GM19099 (cell line): ENCODE data around the gene CARD10.

Experiments used
- POLR2A ChIP-seq: IDR thresholded peaks from 3 replicates; pipeline ENCODE4 v1.6.1; 2011; ENCODE audit warnings: low read depth; ENCODE audit not compliant: insufficient read length; ENCODE audit errors: extremely low read depth

The CARD10 gene

DNA sequence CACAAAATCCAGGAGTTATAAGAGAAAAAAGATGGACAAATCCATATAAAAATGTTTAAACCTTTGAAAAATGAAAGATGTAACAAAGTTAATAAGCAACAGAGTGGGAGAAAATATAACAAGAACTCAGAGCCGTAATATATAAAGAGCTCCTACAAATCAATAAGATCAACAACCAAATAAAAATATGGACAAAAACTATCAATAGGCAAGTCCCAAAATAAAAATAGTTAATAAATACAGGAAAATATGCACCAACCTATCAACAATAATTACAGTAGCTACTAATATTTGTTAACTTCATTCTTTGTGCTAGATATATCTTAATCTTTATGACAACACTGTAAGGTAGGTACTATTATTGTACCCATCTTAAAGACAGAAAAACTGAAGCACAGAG is 2.8 kb downstream of the CARD10 start:
- no peak for TF ChIP-seq POLR2A

DNA sequence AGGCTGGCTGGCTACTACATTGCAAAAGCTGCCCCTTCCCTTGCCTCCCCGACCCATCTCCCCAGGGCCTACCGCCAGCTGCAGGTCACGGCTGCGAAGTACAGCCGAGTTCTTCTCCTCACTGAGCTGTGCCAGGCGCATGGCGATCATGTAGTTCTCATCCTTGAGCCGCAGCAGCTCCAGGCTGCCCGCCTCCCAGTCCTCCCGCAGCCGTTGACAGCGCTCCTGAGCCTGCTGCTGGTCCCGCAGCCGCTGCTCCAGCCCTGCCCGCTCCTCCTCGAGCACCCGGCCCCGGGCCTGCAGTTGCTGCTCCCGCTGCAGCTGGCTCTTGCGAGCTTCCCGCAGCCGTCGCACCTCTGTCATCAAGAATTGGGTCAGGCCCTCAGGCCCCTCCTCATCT is 3.3 kb downstream of the CARD10 start:
- TF ChIP-seq POLR2A, result no peak

DNA sequence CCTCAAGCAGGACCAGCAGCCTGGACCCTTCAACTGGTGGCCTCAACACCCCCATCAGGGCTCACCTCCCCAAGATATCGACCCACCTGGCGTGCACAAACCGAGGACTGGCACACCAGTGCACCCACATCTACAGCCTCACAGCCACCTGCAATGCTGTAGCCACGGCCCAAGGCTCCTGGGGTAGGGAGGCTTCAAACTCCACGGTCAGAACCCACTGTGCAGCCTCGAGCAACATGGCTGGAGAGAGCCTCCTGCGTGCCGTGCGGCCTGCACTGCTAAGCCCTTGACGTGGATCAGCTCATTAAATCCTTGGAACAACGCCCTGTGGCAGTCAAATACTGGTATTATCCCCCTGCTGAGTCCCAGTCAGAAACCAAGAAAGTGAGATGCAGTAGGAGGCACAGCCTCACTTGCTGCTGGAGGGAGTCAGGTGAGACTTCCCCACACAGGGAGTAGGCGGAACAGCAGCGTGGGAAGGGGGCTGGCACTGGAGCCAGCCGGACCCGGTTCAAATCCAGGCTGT is 4.6 kb downstream of the CARD10 start:
- no peak for TF ChIP-seq POLR2A

DNA sequence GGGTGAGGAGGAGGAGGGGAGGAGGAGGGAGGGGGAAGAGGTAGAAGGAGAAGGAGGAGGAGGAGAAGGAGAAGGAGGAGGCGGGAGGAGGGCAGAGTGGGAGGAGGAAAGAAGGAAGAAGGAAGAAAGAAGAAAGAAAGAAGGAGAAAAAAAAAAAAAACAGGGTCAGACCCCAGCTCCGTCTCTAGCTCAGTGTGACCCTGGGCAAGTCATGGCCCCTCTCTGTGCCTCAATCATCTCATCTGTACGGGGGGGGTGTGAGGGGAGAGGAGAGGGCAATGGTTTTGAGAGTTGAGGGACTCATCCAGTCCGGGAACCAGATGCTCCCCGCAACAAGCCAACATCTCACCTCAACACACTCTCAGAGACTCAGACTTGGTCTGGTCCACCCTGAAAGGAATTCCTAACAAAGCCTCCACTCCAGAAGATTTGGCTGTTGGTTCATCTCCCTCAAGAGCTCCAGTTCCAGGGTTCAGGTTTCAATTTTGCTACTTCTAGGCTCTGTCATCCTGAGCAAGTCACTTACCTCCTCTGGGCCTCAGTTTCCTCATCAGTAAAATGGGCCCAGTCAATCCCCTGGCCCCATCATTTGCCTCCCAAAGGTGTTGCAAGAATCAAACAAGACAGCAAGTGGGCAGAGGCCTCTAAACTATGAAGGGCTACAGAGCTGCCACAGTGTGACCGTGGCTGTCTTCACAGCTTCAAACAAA is 7.7 kb downstream of the CARD10 start:
- TF ChIP-seq POLR2A, result no peak

DNA sequence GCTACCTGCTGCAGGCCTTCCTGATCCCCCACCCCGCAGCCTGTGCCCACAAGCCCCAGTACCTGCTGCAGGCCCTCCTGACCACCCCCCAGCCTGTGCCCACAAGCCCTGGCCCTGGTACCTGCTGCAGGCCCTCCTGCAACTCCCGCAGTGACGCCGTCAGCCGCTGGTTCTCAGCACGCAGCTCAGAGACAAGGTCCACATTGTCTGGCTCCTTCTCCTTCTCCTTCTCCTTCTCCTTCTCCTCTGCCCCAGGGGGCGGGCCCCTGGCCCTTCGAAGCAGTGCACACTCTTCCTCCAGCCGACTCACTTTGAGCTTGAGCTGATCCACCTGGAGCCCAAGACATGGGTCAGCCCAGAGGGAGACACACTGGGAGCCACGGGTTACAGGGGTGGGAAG is 9.1 kb downstream of the CARD10 start:
- no peak for TF ChIP-seq POLR2A

DNA sequence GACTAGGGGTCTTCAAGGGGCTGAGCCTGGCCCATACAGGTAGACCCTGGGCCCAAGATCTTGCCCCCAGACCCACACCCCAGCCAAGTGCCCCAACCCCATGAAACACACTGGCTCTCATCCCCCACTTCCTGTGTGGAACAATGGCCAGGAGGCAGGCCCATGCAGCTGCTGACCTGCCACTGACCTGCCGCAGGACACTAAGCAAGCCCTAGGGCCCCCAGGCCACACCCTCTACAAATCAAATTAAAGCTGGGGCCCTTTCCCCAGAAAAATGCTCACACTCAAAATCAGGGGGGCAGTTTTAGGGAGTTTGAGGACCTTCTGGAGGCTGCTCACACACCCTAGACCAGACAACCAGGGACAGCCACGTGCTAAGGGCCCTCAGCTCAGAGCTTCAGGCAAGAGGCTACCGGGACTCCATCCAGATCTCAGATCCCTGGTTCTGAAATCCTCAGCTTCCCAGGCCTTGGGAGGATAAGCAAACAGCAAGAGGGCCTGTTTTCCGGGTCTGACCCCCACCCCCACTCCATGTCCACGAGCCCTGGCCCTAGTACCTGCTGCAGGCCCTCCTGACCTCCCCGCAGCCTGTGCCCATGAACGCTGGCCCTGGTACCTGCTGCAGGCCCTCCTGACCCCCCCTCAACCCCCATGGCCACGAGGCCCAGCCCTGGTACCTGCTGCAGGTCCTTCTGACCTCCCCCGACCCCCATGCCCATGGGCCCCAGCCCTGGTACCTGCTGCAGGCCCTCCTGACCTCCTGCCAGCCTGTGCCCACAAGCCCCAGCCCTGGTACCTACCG is 10.0 kb downstream of the CARD10 start:
- no peak for TF ChIP-seq POLR2A

DNA sequence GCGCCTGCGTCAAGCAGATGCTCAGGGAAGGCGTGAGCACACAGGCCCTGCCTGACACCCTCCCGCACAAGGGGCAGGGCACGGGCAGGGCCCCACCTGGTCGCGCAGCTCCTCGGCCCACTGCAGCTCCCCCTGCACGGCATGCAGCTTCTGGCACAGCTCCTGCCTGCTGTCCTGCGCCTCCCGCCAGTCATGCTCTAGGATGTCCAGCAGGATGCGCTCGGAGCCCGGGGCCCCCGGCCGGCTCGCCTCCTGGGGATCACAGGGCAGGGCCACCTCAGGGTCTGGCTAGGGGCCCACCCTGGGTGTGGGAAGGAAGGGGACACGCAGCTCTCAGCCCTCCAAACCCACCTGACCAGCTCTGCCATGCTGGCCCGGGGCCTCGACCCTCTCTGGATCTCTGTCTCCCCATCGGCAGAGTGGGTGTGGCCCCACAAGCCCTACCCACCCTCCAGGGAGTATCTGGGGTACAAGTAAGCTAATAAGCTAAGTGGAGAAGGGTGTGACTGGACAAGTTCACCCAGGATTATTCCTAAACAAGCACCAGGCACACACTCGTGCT is 10.7 kb downstream of the CARD10 start:
- TF ChIP-seq POLR2A, result no peak

DNA sequence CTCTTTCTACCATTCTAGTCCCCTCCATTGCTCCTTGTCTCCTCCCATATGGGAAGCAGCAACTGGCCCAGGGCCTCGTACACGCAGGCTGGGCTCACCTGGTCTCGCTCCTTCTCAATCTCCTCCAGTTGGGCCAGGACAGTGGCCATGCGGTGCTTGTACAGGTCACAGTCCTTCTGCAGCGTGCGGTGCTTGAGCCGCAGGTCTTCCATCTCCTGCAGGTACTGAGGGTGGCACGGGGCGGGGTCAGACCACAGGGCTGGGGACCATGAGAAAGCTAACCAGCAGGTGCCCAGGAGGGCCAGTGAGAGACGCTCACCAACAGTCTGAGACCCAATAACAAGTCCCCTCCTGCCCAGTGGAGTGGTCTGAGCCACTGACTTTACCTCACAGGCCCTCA is 11.5 kb downstream of the CARD10 start:
- TF ChIP-seq POLR2A, result no peak

DNA sequence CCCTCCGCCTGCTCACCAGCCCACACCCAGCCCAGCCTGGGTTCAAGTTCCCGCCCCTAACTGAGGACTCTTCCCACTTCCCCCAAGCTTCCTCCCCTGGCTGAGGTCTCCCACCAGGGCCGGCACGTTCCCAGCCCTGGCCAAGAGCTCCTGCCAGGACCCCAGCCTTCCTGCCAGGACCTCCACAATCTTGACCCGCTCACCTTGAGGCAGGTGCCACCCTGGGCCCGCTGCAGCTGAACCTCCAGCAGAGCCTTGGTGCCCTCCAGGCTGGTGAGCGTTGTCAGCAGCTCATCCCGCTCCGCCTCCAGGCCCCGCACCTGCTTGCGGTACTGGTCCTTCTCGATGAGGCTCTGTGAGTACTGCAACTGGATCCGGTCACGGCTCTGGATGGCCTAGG is 13.2 kb downstream of the CARD10 start:
- TF ChIP-seq POLR2A, result no peak

DNA sequence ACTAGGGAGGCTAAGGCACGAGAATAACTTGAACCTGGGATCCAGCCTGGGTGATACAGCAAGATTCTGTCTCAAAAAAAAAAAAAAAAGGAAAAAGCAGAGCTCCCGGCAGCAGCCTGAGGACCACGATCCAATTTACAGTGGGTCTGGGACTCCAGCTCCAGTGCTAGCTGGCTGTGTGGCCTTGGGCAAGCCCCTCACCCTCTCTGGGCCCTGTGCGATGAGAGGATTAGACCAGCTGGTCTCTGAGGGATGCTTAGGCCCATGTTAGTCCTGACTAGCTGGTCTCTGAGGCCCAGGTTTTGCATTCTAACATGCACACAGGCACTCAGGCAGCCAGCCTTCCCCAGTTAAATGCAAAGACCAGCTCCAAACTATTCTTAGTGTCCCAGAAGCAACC is 13.7 kb downstream of the CARD10 start:
- TF ChIP-seq POLR2A, result no peak

DNA sequence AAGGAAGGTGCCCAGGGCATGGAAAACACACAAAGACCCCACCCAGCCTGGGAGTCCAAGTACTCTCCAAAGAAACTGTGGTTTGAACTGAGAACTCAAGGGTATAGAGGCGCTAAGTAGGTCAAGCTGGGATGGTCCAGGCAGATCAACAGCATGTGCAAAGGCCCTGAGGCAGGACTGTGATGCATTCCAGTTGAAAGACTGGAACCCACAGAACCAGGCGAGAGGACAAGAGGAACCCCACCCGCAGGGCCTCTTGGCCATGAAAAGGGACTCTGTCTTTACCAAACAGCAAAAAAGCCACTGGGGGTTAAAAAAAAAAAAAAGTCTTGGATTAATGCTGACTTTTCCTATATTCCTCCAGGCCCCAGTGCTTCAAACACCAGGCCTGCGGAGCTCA is 14.3 kb downstream of the CARD10 start:
- TF ChIP-seq POLR2A, result no peak

DNA sequence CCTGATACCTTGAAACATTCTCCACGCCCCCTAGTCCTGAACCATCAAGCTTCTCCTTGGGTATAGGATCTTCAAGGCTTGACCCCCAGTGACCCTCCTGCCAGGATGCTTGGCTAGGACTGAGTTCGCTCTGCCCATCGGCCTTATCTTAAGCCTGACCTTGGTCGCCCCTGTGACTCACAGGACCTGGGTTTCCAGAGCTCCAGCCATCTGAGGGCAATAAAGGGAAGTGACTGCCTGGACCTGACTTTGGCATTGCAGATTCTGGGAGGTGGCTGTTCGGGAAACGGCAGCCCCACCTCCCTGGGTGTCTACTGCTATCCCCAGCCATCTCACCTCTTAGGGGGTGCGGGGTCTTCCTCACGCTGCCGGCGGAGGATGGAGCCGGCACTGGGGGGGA is 15.4 kb downstream of the CARD10 start:
- no peak for TF ChIP-seq POLR2A

DNA sequence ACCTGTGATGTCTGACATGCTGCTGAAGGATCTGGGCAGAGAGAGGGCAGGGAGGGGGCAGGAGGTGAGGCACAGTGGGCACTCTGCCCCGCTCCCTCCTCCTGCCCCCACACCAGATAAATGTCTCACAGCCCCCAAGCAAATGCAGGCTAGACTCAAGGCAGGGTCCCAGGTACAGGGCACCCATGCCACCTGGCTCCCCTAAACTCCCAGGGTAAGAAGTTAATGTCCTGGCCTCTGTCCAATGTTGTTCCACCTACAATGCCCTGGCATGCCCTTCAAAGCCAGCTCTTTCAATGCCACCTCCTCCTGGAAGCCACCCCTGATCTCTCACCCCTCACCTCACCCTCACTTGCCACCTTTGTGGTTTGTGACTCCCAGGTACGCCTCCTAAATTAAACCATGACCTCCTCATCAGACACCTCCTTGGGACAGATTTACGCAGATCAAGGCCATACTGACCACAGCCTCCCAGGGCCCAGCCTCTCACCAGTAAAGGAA is 16.0 kb downstream of the CARD10 start:
- no peak for TF ChIP-seq POLR2A

DNA sequence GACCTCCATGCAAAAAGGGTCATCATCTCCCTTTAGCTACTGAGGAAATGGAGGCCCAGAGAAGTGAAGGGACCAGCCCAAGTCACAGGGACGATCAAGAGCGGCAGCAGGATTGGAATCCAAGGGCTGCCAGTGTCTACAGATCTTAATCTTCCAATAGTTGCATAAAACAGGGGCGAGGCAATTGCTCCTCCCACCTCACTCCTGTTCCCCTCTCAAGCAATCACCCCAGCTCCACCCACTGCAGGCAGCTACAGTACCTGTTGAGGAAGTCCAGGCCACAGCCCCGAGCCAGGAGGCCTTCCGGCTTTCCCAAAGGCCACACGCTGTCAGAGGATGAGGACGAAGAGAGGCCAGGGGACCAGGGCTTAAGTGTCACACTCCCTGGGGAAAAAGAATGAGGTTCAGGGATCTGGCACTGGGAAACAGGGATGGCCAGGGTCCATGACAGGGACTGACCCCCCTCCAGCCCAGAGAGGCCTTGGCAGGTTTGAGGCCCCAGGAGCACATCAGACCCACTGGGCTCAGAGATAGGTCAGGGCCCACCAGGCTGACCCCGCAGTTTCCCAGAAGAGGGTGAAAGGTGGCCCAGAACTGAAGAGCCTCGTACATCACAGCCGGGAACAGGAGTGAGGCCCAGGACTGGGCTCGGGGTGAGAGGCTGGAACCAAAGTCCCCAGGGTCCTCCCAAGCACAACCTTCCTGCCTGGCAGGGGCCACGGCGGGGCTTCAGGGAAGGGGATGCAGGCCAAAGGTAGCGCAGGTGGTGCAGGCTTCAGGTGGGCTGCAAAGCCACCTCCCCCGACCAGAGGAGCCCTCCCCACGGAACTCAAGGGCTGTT is 16.7 kb downstream of the CARD10 start:
- TF ChIP-seq POLR2A, result no peak
